HFFc6 (cell line): Measurements from ENCODE around the gene CFDP1. TPM values are rescaled to one million over a fixed set of nuclear protein-coding genes. Genes with fewer than 3 reads are reported as not detected.

Source experiments
- DNase-seq: peaks from one replicate; pipeline ENCODE4 v3.0.0-alpha.2; 2018
- H3K27ac Mint-ChIP-seq: 2 replicates; pipeline ENCODE4 v1.8.0; 2020; ENCODE audit warnings: mild to moderate bottlenecking, mixed read lengths
- H3K27me3 Mint-ChIP-seq: 2 replicates; pipeline ENCODE4 v1.8.0; 2021; ENCODE audit warnings: mild to moderate bottlenecking, moderate library complexity, mixed read lengths; ENCODE audit not compliant: insufficient read depth
- H3K36me3 Mint-ChIP-seq: 2 replicates; pipeline ENCODE4 v1.8.0; 2021; ENCODE audit warnings: low read depth, mixed read lengths
- H3K4me1 Mint-ChIP-seq: 2 replicates; pipeline ENCODE4 v1.8.0; 2020; ENCODE audit warnings: low read depth, mixed read lengths
- H3K4me3 Mint-ChIP-seq: 2 replicates; pipeline ENCODE4 v1.8.0; 2020; ENCODE audit warnings: mild to moderate bottlenecking, moderate library complexity, mixed read lengths
- H3K9me3 Mint-ChIP-seq: 2 replicates; pipeline ENCODE4 v1.8.0; 2020; ENCODE audit warnings: mild to moderate bottlenecking, mixed read lengths
- total RNA-seq, 6 experiments: library from RNA; stranded (reverse); fragmentation: NEBNext Ultra II Directional; extraction: Animal tissue kit (Norgen Biotek cat#: 25700); gene quantifications; 2 replicates in 1 of 6; 3 replicates in 5 of 6; pipeline ENCODE4 v1.2.3, GENCODE V29; 2021
- TF ChIP-seq, protein P1 (sequence below): fragments of 200-600 bp; sonication (generic); IDR thresholded peaks from 2 replicates; pipeline ENCODE4 v1.5.0; 2021; ENCODE audit warnings: antibody characterized with exemption, mild to moderate bottlenecking

CFDP1 gene
- total RNA-seq, 6 experiments from 2014 or later = 33.0 to 43.1 (median 37.6) TPM

DNA sequence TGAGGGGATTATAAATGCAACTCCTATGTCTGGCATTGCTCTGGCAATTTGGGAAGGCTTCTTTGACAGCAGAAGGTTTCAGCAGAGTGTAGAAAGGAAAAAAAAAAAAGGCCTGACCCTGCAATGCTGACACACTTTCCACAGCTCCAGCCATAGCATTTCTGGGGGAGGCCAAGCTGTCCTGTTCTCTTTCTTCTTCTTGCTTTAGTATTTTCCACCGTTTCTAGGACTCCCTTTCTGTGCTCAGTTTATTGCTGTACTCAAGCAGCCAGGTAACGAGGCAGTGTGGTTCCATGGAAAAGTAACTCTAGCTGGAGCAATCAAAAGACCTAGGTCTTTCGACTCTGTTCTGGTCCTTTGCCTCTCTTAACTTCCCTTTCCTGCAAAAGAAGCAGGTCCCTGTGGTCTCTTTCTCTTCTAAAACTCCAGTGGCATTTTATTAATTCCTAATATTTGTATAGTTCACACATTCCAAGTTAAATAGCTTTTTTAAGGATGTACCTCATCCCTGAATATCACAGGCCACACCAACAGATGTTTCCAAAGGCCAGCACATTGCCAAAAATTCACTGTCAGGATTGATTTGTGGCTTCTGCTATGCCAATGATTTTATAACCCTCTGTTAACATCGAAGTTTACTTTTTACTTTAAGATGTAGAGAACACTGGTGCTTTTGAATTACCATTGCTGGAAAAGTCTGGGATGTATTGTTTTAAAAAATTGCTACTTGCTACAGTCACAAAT, 91.6 kb downstream of the CFDP1 start:
- peaks cover 62% of the 10 kb centered on the region for H3K4me1 Mint-ChIP-seq
- H3K4me3 Mint-ChIP-seq = peak overlapping the region; percentile 36
- TF ChIP-seq, protein P1, sequence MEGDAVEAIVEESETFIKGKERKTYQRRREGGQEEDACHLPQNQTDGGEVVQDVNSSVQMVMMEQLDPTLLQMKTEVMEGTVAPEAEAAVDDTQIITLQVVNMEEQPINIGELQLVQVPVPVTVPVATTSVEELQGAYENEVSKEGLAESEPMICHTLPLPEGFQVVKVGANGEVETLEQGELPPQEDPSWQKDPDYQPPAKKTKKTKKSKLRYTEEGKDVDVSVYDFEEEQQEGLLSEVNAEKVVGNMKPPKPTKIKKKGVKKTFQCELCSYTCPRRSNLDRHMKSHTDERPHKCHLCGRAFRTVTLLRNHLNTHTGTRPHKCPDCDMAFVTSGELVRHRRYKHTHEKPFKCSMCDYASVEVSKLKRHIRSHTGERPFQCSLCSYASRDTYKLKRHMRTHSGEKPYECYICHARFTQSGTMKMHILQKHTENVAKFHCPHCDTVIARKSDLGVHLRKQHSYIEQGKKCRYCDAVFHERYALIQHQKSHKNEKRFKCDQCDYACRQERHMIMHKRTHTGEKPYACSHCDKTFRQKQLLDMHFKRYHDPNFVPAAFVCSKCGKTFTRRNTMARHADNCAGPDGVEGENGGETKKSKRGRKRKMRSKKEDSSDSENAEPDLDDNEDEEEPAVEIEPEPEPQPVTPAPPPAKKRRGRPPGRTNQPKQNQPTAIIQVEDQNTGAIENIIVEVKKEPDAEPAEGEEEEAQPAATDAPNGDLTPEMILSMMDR = no peak
- H3K27me3 Mint-ChIP-seq = no peaks in the 10 kb centered on the region
- H3K27ac Mint-ChIP-seq = peak overlapping the region; percentile 79
- no peaks in the 10 kb centered on the region for H3K9me3 Mint-ChIP-seq
- H3K36me3 Mint-ChIP-seq = peaks cover 36% of the 10 kb centered on the region
- DNase-seq = no peak

DNA sequence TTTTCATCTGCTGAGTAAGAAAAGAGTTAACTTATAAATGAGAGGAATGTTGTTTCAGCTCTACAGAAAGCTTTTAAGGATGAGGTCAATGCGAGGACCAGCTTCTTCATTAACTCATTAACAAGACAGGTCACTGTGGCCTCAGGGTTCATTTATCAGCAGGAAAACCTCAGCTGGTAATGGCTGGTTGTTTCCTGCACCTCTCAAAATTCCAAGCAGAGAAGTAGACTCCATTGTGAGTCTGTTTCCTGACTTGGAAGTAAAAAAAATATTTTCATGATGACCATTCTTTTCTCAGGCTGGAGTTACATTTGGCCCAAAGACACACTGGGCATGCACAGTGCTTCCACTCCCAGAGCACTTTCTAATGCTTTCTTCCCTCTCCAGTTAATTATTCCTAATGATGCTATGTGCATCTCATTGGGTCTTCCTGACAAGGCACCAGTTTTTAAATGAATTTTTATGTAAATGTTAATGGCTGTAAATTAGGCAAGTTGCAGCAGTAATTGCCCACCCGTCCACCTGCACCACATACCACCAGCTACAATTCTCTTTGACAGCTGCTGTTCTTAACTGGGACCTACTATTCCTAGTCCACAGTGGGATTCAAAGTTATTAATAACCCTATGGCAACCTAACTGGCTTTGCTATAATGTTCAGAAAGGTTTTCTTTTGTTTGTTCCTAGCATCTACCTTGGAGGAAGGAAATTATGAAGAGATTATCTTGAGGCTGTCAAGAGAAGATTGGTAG, 92.4 kb downstream of the CFDP1 start:
- Mint-ChIP-seq H3K27ac (peak overlapping the region; percentile 79), H3K27me3 (no peaks in the 10 kb centered on the region), H3K9me3 (no peaks in the 10 kb centered on the region), H3K4me3 (peak overlapping the region; percentile 58), H3K4me1 (peaks cover 59% of the 10 kb centered on the region), H3K36me3 (peaks cover 33% of the 10 kb centered on the region)
- peak; percentile 72 for DNase-seq
- TF ChIP-seq, protein P1 = no peak

DNA sequence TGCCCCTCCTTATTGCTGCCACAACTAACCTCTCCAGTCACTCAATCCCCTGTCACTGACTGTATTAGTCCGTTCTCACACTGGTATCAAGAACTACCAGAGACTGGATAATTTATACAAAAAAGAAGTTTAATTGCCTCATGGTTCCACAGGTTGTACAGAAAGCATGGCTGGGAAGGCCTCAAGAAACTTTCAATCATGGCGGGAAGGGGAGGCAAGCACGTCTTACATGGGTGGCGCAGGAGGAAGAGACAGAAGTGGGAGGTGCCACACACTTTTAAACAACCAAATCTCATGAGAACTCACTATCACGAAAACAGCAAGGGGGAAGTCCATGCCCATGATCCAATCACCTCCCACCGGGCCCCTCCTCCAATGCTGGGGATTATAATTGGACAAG, 95.9 kb downstream of the CFDP1 start:
- Mint-ChIP-seq H3K36me3 (peaks cover 25% of the 10 kb centered on the region), H3K27ac (no peak overlapping the region), H3K9me3 (no peaks in the 10 kb centered on the region), H3K4me1 (peaks cover 33% of the 10 kb centered on the region), H3K4me3 (no peak overlapping the region), H3K27me3 (no peaks in the 10 kb centered on the region)
- TF ChIP-seq, protein P1 = no peak
- no peak for DNase-seq

DNA sequence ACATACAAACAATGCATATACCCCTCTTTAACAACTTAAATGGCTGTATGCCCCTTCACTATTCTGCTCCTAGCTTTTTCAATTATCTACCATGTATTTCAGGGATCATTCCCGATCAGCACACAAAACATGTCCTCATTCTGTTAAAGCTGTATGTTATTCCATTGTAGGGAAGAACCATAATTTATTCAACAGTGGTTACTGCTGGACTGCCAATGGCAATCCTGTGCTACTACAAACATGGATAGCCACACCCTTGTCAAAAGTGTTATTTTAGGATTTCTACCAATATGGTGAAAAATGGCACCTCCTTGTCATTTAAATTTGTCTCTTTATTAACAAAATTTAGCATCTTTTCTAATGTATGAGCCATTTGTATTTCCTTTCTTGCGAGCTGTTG, 96.8 kb downstream of the CFDP1 start:
- TF ChIP-seq, protein P1 = no peak
- peaks cover 23% of the 10 kb centered on the region for H3K4me1 Mint-ChIP-seq
- H3K27ac Mint-ChIP-seq = no peak overlapping the region
- H3K9me3 Mint-ChIP-seq = no peaks in the 10 kb centered on the region
- no peak overlapping the region for H3K4me3 Mint-ChIP-seq
- H3K36me3 Mint-ChIP-seq = peaks cover 25% of the 10 kb centered on the region
- no peaks in the 10 kb centered on the region for H3K27me3 Mint-ChIP-seq
- DNase-seq = no peak

DNA sequence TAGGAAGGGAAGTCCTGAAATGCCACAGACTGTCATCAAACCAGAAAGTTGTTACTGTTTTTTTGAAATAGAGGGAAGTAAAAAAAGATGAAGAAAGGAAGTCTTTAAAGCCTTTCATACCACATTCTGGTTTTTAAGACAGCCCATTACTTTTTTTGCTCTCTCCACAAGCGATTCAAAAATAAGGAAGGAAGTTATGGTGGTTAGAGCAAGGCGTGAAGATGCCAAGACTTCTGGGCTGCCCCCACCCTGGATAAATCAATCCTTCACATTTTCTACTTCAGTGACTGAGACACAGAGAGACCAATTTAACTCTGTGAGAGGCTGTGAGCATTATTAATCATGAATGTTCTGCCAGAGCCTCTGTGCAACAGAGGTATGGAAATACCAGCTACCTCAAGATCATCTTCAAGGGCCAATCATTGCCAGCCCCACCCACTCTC, 99.6 kb downstream of the CFDP1 start:
- Mint-ChIP-seq H3K27me3 (no peaks in the 10 kb centered on the region; the same call in 1 of the 2 replicates), H3K4me3 (no peak overlapping the region), H3K9me3 (no peaks in the 10 kb centered on the region), H3K27ac (no peak overlapping the region; the same call in 1 of the 2 replicates), H3K4me1 (no peaks in the 10 kb centered on the region; the same call in 1 of the 2 replicates), H3K36me3 (peaks cover 16% of the 10 kb centered on the region)
- no peak for DNase-seq
- TF ChIP-seq, protein P1 = no peak
